ENCODE measurements around the gene CPT1C. TPM values are rescaled to one million over a fixed set of nuclear protein-coding genes. Genes with fewer than 3 reads are reported as not detected.

CPT1C gene
- total and polyA plus RNA-seq, 2 of the 8 experiments (the other 6 are each of a cell fraction or from before 2014, with no cell fraction given), result 79.6 to 91.8 TPM

DNA sequence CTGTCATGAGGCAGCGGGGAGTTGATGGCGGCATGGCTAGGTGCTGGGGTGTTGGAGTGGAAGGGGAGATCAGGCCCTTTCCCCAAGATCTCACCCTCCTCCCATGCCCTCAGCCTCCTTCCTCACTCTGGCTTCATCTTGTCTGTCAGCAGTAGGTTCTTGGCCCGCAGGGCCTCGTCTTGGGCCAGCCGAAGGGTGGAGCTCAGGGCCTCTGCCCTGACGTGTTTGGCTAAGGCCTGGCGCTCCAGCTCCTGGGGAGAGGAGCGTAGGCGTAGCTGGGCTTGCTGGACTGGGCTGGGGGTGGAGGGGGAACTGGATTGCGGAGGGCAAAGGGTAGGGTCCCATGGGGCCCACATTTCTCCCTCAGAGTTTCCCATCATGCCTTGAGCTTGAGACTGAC, 49.0 kb downstream of the CPT1C start (continued):
- TF ChIP-seq, protein P1, sequence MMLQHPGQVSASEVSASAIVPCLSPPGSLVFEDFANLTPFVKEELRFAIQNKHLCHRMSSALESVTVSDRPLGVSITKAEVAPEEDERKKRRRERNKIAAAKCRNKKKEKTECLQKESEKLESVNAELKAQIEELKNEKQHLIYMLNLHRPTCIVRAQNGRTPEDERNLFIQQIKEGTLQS (IDR thresholded peaks at IDR 0.05; ENCODE audit: insufficient read depth, low read depth, low read length), result no peak
- TF ChIP-seq TBP (IDR thresholded peaks at IDR 0.05; ENCODE audit: low read depth, low read length), result no peak
- no peak for TF ChIP-seq HDAC2 (IDR thresholded peaks at IDR 0.05; ENCODE audit: borderline replicate concordance in 1 of 2, low read depth in 2 of 2, low read length in 2 of 2)
- TF ChIP-seq CBX5 (IDR thresholded peaks at IDR 0.05; ENCODE audit: low read depth, low read length), result no peak
- TF ChIP-seq RNF2 (IDR thresholded peaks at IDR 0.05; ENCODE audit: borderline replicate concordance, low read depth, low read length, missing control alignments, poor library complexity, severe bottlenecking), result no peak
- TF ChIP-seq BRCA1 (IDR thresholded peaks at IDR 0.05; ENCODE audit: low read depth, low read length), result no peak

Data from H1 (cell line).